Stomach (tissue), 9 donors: Measurements from ENCODE around the gene TMEM203. TPM values are rescaled to one million over a fixed set of nuclear protein-coding genes. Genes with fewer than 3 reads are reported as not detected.

Source experiments
- DNase-seq, 2 donors: peaks; one replicate each; pipeline versions ENCODE4 v3.0.0 to v3.0.0-alpha.2; 2013 to 2019
- H3K27ac ChIP-seq, 5 donors: fragments of 200-600 bp in 4 of 5; sonication (generic) in 4 of 5; one replicate each; pipeline ENCODE4 v1.5.1; 2013 to 2019; ENCODE audit warnings: mild to moderate bottlenecking in 1 of 5, moderate library complexity in 1 of 5
- H3K27me3 ChIP-seq, 3 donors: fragments of 200-600 bp; sonication (generic); one replicate each; pipeline ENCODE4 v1.5.1; 2017 to 2019; ENCODE audit warnings: mixed run types in 1 of 3
- H3K36me3 ChIP-seq, 4 donors: fragments of 200-600 bp; sonication (generic); 1 replicate in 3 of 4; 2 replicates in 1 of 4; pipeline ENCODE4 v1.5.1; 2016 to 2019
- H3K4me1 ChIP-seq, 4 donors: fragments of 200-600 bp; sonication (generic); one replicate each; pipeline ENCODE4 v1.5.1; 2016 to 2019
- H3K4me3 ChIP-seq, 4 donors: fragments of 200-600 bp; sonication (generic) in 3 of 4; one replicate each; pipeline ENCODE4 v1.5.1; 2016 to 2019; ENCODE audit warnings: mild to moderate bottlenecking in 1 of 4
- H3K9me3 ChIP-seq, 4 donors: fragments of 200-600 bp; sonication (generic); one replicate each; pipeline ENCODE4 v1.5.1; 2016 to 2019
- CTCF ChIP-seq, 7 experiments: fragments of 450-650 bp in 4 of 7; fragments of 200-600 bp in 3 of 7; sonication (generic) in 3 of 7; IDR thresholded peaks; one replicate each; pipeline ENCODE4 v1.5.1; 2016 to 2019; ENCODE audit warnings: antibody characterized with exemption in 7 of 7, control low read depth in 2 of 7, mild to moderate bottlenecking in 1 of 7
- EP300 ChIP-seq: sonication (generic); formaldehyde crosslinking; IDR thresholded peaks from one replicate; pipeline ENCODE4 v1.6.1; 2017; ENCODE audit warnings: antibody characterized with exemption
- POLR2A ChIP-seq, 4 donors: fragments of 450-650 bp; IDR thresholded peaks; one replicate each; pipeline ENCODE4 v1.6.1; 2016; ENCODE audit warnings: antibody characterized with exemption in 4 of 4, control low read depth in 2 of 4, mild to moderate bottlenecking in 1 of 4, moderate library complexity in 1 of 4
- POLR2AphosphoS5 ChIP-seq, 3 donors: sonication (generic); formaldehyde crosslinking; IDR thresholded peaks; one replicate each; pipeline ENCODE4 v1.6.1; 2016; ENCODE audit warnings: antibody characterized with exemption in 3 of 3
- WGBS, 5 donors: extraction: QIAGEN DNeasy Blood & Tissue Kit in 3 of 5; methylation state at CpG; one replicate each; pipeline versions ENCODE4 v1.1.5 to v1.1.7; 2013 to 2018; 5-methylcytosine and 5-hydroxymethylcytosine counted together
- intact Hi-C: fragments of 100-400 bp; cut with DNase I; formaldehyde crosslinking; loops from one replicate; pipeline ENCODE4 v1.15.1; 2023; ENCODE audit warnings: low total_unique reads
- polyA plus RNA-seq, 3 donors: library from polyadenylated mRNA; stranded (reverse); fragments of 200-250 nt; gene quantifications; one replicate each; pipeline ENCODE4 v1.2.3, GENCODE V29; 2013
- total RNA-seq, 5 donors: library from RNA; depleted of rRNA; stranded (reverse); fragments of >200 nt; gene quantifications; one replicate each; pipeline versions ENCODE4 v1.1.0 to v1.2.3, GENCODE V29; 2014 to 2016
- donor health status: healthy with polysubstance abuse.
- donor health status: Bipolar disorder and iron deficiency.
- donor health status: healthy.

TMEM203 gene
- total and polyA plus RNA-seq, 8 donors, result 20.6 to 37.0 (median 29.4) TPM

- no peak for DNase-seq
- Histone ChIP-seq H3K9me3 (no peaks in the 10 kb centered on the region), H3K4me1 (peaks cover 0 to 22% (median 10%) of the 10 kb centered on the region in 4 donors), H3K36me3 (peaks cover 71 to 90% (median 81%) of the 10 kb centered on the region in 4 donors), H3K4me3 (no peak overlapping the region), H3K27me3 (no peaks in the 10 kb centered on the region), H3K27ac (no peak overlapping the region)
- TF ChIP-seq EP300 (no peak), CTCF (IDR thresholded peaks at IDR 0.05) (no peak), POLR2A (IDR thresholded peaks at IDR 0.05) (no peak), POLR2AphosphoS5 (IDR thresholded peaks at IDR 0.05) (no peak)
- WGBS, 5 donors, result 89 to 96% (median 93%) methylated on average over 3 to 20 of the region's 20 CpGs
- intact Hi-C loops, result loop anchor here (10.0 kb wide), 2 partner anchors 54 to 66 kb away; partner anchors contain the start of genes DPP7 and SLC34A3
These were observed 25.0 kb downstream of the TMEM203 start for GRCh38 chr9:137180491-137180890.

- no peak overlapping the region for H3K27ac ChIP-seq
- H3K27me3 ChIP-seq, result no peaks in the 10 kb centered on the region
- DNase-seq, result no peak
- no peak for TF ChIP-seq CTCF (IDR thresholded peaks at IDR 0.05)
- no peak for TF ChIP-seq POLR2A (IDR thresholded peaks at IDR 0.05)
- TF ChIP-seq EP300, result no peak
- no peak for TF ChIP-seq POLR2AphosphoS5 (IDR thresholded peaks at IDR 0.05)
- H3K4me3 ChIP-seq, result no peak overlapping the region
- H3K36me3 ChIP-seq, result peaks cover 66 to 83% (median 74%) of the 10 kb centered on the region in 4 donors
- H3K4me1 ChIP-seq, result peaks cover 5 to 22% (median 13%) of the 10 kb centered on the region in 4 donors
- intact Hi-C loops, result loop anchor here (10.0 kb wide), 2 partner anchors 55 to 65 kb away; partner anchors contain the start of genes DPP7 and SLC34A3
- H3K9me3 ChIP-seq, result no peaks in the 10 kb centered on the region
- WGBS, 5 donors, result 88 to 99% (median 97%) methylated on average over 11 to 17 of the region's 17 CpGs
These were observed 25.7 kb downstream of the TMEM203 start for GRCh38 chr9:137179761-137180160.

- peaks cover 0 to 6% (median 0%) of the 10 kb centered on the region in 3 donors for H3K27me3 ChIP-seq
- no peak overlapping the region for H3K27ac ChIP-seq
- H3K36me3 ChIP-seq, result peaks cover 59 to 76% (median 67%) of the 10 kb centered on the region in 4 donors
- no peak overlapping the region for H3K4me3 ChIP-seq
- intact Hi-C loops, result no loop called here
- WGBS, 5 donors, result 91 to 93% (median 92%) methylated on average over 17 to 19 of the region's 19 CpGs
- no peaks in the 10 kb centered on the region for H3K9me3 ChIP-seq
- H3K4me1 ChIP-seq, result peaks cover 10 to 26% (median 18%) of the 10 kb centered on the region in 4 donors
- TF ChIP-seq CTCF (IDR thresholded peaks at IDR 0.05) (no peak), EP300 (no peak), POLR2AphosphoS5 (IDR thresholded peaks at IDR 0.05) (no peak), POLR2A (IDR thresholded peaks at IDR 0.05) (no peak)
- no peak for DNase-seq
These were observed 26.4 kb downstream of the TMEM203 start for GRCh38 chr9:137178939-137179630.

GRCh38 chr9:137178201-137178938, 27.1 kb downstream of the TMEM203 start:
- peaks cover 10 to 30% (median 25%) of the 10 kb centered on the region in 4 donors for H3K4me1 ChIP-seq
- intact Hi-C loops, result no loop called here
- no peaks in the 10 kb centered on the region for H3K9me3 ChIP-seq
- no peak for DNase-seq
- no peak overlapping the region for H3K27ac ChIP-seq
- 90 to 96% (median 91%) methylated on average over 15 to 23 of the region's 23 CpGs for WGBS, 5 donors
- peaks cover 52 to 69% (median 60%) of the 10 kb centered on the region in 4 donors for H3K36me3 ChIP-seq
- TF ChIP-seq POLR2AphosphoS5 (IDR thresholded peaks at IDR 0.05) (no peak), POLR2A (IDR thresholded peaks at IDR 0.05) (no peak), EP300 (no peak), CTCF (IDR thresholded peaks at IDR 0.05) (no peak)
- H3K27me3 ChIP-seq, result peaks cover 0 to 13% (median under 1%) of the 10 kb centered on the region in 3 donors
- H3K4me3 ChIP-seq, result no peak overlapping the region
